Measurements from ENCODE around the gene ATP6V0A1.
A peak's percentile ranks its signal among the peaks of the same experiment; 100 is the strongest.
"Not testable (repeated sequence)": the region's sequence is repeated elsewhere in the genome, so short reads cannot be mapped to it uniquely, and the experiment has no call there.

Gene ATP6V0A1

DNA sequence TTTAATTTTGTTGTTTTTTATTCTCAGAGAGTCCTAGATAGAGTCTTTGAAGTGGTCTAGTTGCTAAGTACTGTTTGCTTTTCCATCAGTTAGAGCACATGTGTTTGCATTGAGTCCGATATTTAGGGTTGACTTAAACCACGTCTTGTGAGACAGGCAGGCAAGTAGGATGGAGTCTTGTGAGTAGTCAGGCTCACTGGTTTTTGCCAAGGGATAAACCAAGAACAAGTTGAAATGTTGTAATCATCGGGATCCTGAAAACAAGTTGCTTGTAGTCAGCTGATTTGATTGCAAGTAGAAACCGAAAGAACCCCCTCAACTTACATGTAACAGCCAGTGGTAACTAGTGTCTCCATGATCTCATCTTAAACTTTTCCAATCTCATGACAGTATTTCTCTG is 17.2 kb downstream of the ATP6V0A1 start:
- no peak for DNase-seq (ENCODE audit: low read depth in 4 of 4, low spot score in 1 of 4)

- no peak for DNase-seq (ENCODE audit: low read depth in 4 of 4, low spot score in 1 of 4)
These were observed 17.7 kb downstream of the ATP6V0A1 start for GRCh38 chr17:42476411-42476810.

DNA sequence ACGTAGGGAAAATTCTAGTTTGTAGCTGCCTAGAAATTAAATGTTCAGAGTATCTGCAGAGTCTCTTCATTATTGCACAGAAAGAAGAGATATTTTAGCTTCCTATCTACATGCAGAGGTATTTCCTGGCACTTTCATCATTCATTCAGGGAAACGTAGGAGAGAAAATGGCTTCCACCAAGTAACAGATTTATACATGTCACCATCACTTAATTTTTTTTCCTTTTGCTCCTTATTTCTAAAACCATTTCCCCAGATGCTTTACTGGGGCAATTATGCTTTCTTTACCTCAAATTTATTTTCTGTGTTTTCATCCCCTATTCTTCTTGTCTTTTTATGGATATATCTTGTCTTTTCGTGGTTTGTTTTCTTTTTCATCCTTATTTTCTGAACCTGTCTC is 18.5 kb downstream of the ATP6V0A1 start:
- no peak for DNase-seq (ENCODE audit: low read depth in 4 of 4, low spot score in 1 of 4)

DNA sequence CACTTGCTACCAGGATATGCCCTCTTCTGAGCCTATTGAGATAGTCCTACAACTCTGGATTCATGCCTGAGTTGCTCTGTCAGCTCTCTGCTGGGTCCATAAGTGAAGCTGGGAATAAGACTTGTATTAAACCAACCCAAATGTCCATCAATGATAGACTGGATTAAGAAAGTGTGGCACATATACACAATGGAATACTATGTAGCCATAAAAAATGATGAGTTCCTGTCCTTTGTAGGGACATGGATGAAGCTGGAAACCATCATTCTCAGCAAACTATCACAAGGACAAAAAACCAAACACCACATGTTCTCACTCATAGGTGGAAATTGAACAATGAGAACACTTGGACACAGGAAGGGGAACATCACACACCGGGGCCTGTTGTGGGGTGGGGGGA is 19.1 kb downstream of the ATP6V0A1 start:
- DNase-seq (ENCODE audit: low read depth in 4 of 4, low spot score in 1 of 4), result not testable (repeated sequence)

DNA sequence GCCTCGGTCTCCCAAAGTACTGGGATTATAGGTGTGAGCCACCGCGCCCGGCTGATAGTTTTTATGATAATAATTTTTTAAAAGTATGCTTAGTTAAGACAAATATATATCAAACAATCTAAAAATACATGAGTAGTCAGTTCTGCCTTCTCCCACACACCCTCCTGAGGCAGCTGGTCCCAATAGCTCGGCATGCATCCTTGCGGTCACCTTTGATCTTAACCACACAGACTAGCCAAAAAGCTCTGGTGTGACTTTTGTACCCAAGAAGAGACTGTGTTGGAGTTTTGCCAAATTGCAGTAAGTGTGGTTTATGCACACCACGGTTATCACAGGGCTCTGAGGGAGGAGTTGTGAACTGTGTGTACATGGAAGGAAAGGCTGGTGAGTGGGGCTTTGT is 25.6 kb downstream of the ATP6V0A1 start:
- peak; percentile 25 to 52 (median 33) for DNase-seq (ENCODE audit: low read depth in 4 of 4, low spot score in 1 of 4)

DNA sequence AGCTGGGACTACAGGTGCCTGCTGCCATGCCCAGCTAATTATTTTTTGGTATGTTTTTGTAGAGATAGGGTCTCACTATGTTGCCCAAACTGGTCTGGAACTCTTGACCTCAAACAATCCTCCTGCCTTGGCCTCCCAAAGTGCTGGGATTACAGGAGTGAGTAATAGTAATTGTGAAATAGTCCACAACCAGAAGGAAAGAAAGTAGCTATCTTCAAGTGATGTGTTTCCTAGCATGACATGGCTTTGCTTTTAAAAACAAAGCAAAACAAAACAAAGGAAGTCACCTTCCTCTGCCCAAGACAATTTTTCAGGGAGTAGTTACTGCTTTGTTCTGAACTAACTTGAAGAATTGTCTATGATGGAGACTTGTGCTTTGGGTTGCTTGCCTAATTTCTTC is 27.0 kb downstream of the ATP6V0A1 start:
- no peak for DNase-seq (ENCODE audit: low read depth in 4 of 4, low spot score in 1 of 4)

- DNase-seq (ENCODE audit: low read depth in 4 of 4, low spot score in 1 of 4), result no peak
These were observed 29.4 kb downstream of the ATP6V0A1 start for GRCh38 chr17:42488032-42488431.

- no peak for DNase-seq (ENCODE audit: low read depth in 4 of 4, low spot score in 1 of 4)
These were observed 34.6 kb downstream of the ATP6V0A1 start for GRCh38 chr17:42493319-42493718.

GRCh38 chr17:42494673-42495072 is 36.0 kb downstream of the ATP6V0A1 start:
- DNase-seq (ENCODE audit: low read depth in 4 of 4, low spot score in 1 of 4), result no peak

DNA sequence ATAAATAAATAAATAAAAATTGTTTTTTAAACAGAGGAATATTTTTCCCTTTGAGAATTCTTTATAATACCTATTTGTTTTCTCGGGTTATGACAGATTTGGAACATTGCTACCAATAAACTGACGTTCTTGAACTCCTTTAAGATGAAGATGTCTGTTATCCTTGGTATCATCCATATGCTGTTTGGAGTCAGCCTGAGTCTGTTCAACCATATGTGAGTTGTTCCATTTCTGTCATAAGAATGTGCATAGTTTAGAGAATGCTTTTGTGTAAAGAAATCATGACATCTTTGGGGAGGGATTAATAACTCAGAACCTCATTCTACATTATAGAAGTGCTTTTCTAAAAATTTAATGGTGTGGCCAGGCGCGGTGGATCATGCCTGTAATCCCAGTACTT is 40.1 kb downstream of the ATP6V0A1 start:
- no peak for DNase-seq (ENCODE audit: low read depth in 4 of 4, low spot score in 1 of 4)

GRCh38 chr17:42502091-42502490 is 43.4 kb downstream of the ATP6V0A1 start:
- DNase-seq (ENCODE audit: low read depth in 4 of 4, low spot score in 1 of 4), result no peak

GRCh38 chr17:42502926-42503325 is 44.2 kb downstream of the ATP6V0A1 start:
- no peak for DNase-seq (ENCODE audit: low read depth in 4 of 4, low spot score in 1 of 4)

DNA sequence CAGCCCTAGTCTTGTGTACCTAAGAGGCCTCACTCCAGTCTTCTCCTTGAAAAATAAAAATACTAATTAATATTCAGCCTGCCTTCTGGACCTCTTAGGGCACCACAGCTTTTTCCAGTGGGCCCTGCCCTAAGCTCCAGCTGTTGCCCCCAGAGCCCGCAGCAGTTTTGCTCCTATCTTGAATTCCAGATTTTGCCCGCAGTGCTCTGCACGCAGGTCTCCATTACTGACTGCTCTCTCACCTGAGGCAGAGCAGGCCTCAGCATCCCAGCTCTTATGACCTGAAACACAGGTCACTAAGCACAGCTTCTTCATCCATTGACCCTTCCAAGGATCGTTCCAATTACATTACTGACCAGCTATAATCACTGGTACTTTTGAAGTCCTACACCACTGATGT is 49.0 kb downstream of the ATP6V0A1 start:
- DNase-seq (ENCODE audit: low read depth in 4 of 4, low spot score in 1 of 4), result no peak

DNA sequence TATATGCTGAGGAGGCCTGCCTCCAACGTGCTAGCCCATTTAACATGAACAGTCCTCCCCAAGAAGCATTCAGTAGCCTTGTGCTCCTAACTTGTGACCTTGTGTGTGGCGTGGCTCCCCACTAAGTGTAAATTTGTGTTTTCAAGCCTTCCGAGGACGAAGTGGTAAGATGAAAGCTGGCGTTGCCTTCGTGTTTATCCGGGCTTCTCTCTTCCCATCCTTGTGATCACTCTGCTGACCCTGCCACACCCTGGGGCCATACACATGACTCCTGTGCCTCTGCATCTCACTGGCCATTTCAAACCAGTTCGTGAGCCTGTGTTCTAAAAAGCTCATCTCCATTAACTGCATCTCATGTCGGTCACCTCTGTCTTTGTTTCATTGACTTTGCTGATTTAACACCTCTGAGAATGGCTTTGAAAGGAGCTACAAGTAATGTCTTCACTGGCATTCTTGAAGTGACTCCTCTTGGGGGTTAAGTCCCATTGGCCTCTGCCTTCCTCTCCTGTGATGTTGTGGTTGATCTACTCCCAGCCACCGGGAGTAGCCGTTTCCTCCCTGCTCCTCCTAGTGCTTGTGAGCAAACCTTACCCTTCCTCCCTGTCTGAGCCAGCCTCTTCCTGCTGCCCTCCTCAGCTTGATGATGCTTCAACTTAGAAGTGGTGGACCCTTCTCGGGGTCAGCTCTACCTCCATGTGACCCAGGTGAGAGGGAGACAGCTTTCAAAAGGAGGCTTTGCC is 49.9 kb downstream of the ATP6V0A1 start:
- no peak for DNase-seq (ENCODE audit: low read depth in 4 of 4, low spot score in 1 of 4)

DNA sequence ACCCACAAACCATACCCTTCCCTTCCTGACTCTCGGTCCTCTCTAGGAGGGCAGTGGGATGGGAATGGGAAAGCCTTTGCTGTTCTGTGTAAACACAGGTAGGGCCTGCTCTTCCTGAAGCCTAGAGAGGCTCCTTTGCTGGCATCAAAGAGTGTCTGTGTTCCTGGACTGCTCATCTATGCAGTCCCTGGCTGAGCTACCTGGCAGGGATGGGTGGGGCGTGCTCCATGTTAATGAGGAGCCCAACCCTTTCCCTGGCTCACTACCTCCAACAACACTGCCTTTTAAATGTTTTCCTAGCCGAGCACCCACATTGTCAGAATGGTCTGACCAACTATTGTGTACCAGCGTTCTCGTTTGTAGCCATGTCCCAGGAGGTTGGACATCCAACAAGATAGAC is 50.7 kb downstream of the ATP6V0A1 start:
- no peak for DNase-seq (ENCODE audit: low read depth in 4 of 4, low spot score in 1 of 4)

DNA sequence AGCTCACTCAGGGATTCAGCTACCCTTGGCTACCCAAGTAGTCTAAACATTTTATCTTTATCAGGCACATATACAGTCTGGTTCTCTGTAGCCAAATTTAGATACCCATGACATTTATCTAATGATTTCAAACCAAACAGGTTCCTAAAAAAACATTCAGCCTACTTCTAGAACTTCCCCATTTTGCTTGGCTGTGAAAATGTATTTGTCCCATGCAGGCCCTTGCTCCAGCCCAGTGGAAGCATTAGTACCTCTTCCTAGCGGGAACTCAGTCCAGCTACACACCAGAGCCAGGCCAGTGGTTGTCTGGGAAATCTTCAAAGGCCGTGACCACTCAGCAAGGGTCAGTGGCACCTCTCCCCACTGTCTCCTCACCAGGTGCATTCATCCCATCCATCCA is 51.2 kb downstream of the ATP6V0A1 start:
- no peak for DNase-seq (ENCODE audit: low read depth in 4 of 4, low spot score in 1 of 4)

GRCh38 chr17:42512246-42512645 is 53.6 kb downstream of the ATP6V0A1 start:
- DNase-seq (ENCODE audit: low read depth in 4 of 4, low spot score in 1 of 4), result no peak

GRCh38 chr17:42512733-42513251 is 54.1 kb downstream of the ATP6V0A1 start:
- no peak for DNase-seq (ENCODE audit: low read depth in 4 of 4, low spot score in 1 of 4)

DNA sequence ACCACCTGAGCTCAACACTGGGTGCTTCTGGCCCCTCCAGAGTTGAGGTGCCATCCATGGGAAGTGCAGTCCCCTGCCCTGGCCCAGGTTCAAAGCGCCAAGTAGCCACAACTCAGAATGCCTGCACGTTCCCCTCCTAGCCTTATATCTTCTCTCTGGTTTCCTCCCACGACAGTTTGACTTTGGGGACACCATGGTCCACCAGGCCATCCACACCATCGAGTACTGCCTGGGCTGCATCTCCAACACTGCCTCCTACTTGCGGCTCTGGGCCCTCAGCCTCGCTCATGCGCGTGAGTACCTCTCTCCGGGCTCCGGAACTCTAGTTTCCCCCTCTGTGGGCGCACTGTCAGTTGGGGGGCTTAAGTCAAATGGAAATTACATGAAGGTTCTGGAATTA is 55.0 kb downstream of the ATP6V0A1 start:
- no peak for DNase-seq (ENCODE audit: low read depth in 4 of 4, low spot score in 1 of 4)

DNA sequence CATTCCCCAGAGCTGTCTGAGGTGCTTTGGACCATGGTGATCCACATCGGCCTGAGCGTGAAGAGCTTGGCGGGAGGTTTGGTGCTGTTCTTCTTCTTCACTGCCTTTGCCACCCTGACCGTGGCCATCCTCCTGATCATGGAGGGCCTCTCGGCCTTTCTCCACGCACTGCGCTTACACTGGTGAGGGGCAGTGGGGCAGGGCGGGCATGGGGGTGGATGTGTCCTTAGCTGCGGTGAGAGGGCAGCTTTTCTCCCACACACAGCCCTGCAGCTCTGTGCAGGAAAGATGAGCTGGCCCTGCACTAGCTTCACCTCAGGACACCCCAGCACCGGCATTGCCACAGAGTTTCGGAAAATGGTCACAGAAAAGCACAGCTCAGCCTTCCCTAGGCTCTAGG is 55.6 kb downstream of the ATP6V0A1 start:
- DNase-seq (ENCODE audit: low read depth in 4 of 4, low spot score in 1 of 4), result no peak

GRCh38 chr17:42514867-42515266 is 56.2 kb downstream of the ATP6V0A1 start:
- DNase-seq (ENCODE audit: low read depth in 4 of 4, low spot score in 1 of 4), result no peak

- DNase-seq (ENCODE audit: low read depth in 4 of 4, low spot score in 1 of 4), result peak; percentile 66 to 73 (median 70)
These were observed 58.8 kb downstream of the ATP6V0A1 start for GRCh38 chr17:42517516-42517915.

Data from stimulated activated CD4-positive, alpha-beta T cell treated with anti-CD3 and anti-CD28 coated beads, Interleukin-1b, Interleukin-23, amount 100 ng/mL, for 24 hours (primary cell).